GM21423 (cell line): ENCODE measurements around the gene ACSM2A.
"Not testable (repeated sequence)": the region's sequence is repeated elsewhere in the genome, so short reads cannot be mapped to it uniquely, and the experiment has no call there.

ENCODE experiments used
- ATAC-seq: cut with Tn5 transposase; IDR thresholded peaks from one replicate; pipeline ENCODE4 v1.9.1; 2021; ENCODE audit warnings: mild to moderate bottlenecking, moderate library complexity; ENCODE audit not compliant: unreplicated experiment

ACSM2A gene

GRCh38 chr16:20451364-20451763, at the start of gene ACSM2A:
TSS of gene ACSM2A (plus strand) at chr16:20451521. CDS start at chr16:20460115, 8,594 bp downstream.
- ATAC-seq = not testable (repeated sequence)

- no peak for ATAC-seq
Measured at GRCh38 chr16:20402651-20403050, 48.7 kb upstream of the ACSM2A start.

- no peak for ATAC-seq
Measured at GRCh38 chr16:20404637-20405036, 46.7 kb upstream of the ACSM2A start, which contains the start of gene PDILT. TSS of gene PDILT (minus strand) at chr16:20404737. CDS start at chr16:20399300, 5,437 bp downstream.

GRCh38 chr16:20409398-20410120, 41.8 kb upstream of the ACSM2A start, which contains the start of gene ACSM5:
TSS of gene ACSM5 (plus strand) at chr16:20409534. CDS start at chr16:20411485, 1,951 bp downstream.
- no peak for ATAC-seq

- ATAC-seq = no peak
Measured at GRCh38 chr16:20410121-20410723, 41.1 kb upstream of the ACSM2A start.

GRCh38 chr16:20411055-20411454, 40.3 kb upstream of the ACSM2A start:
- ATAC-seq = no peak

GRCh38 chr16:20415541-20415940, 35.8 kb upstream of the ACSM2A start:
- ATAC-seq = no peak

- ATAC-seq = not testable (repeated sequence)
Measured at GRCh38 chr16:20419093-20419492, 32.2 kb upstream of the ACSM2A start.

GRCh38 chr16:20421748-20422147, 29.6 kb upstream of the ACSM2A start:
- not testable (repeated sequence) for ATAC-seq

GRCh38 chr16:20423772-20424128, 27.6 kb upstream of the ACSM2A start:
- not testable (repeated sequence) for ATAC-seq

GRCh38 chr16:20424129-20424866, 27.0 kb upstream of the ACSM2A start:
- no peak for ATAC-seq

GRCh38 chr16:20427401-20427797, 23.9 kb upstream of the ACSM2A start:
- not testable (repeated sequence) for ATAC-seq

GRCh38 chr16:20429499-20429898, 21.8 kb upstream of the ACSM2A start:
- not testable (repeated sequence) for ATAC-seq

GRCh38 chr16:20430480-20430879, 20.8 kb upstream of the ACSM2A start:
- ATAC-seq = not testable (repeated sequence)

- no peak for ATAC-seq
Measured at GRCh38 chr16:20430948-20431347, 20.4 kb upstream of the ACSM2A start.

- not testable (repeated sequence) for ATAC-seq
Measured at GRCh38 chr16:20438950-20439349, 12.4 kb upstream of the ACSM2A start.

- ATAC-seq = not testable (repeated sequence)
Measured at GRCh38 chr16:20439820-20440231, 11.5 kb upstream of the ACSM2A start.

- ATAC-seq = not testable (repeated sequence)
Measured at GRCh38 chr16:20440731-20441130, 10.6 kb upstream of the ACSM2A start.

GRCh38 chr16:20441191-20441590, 10.1 kb upstream of the ACSM2A start:
- ATAC-seq = no peak

- ATAC-seq = not testable (repeated sequence)
Measured at GRCh38 chr16:20441859-20442258, 9.5 kb upstream of the ACSM2A start.

GRCh38 chr16:20446652-20447393, 4.5 kb upstream of the ACSM2A start:
- not testable (repeated sequence) for ATAC-seq
